Measurements from ENCODE around the gene TARS3.
"Not testable (repeated sequence)": the region's sequence is repeated elsewhere in the genome, so short reads cannot be mapped to it uniquely, and the experiment has no call there.

TARS3 gene

DNA sequence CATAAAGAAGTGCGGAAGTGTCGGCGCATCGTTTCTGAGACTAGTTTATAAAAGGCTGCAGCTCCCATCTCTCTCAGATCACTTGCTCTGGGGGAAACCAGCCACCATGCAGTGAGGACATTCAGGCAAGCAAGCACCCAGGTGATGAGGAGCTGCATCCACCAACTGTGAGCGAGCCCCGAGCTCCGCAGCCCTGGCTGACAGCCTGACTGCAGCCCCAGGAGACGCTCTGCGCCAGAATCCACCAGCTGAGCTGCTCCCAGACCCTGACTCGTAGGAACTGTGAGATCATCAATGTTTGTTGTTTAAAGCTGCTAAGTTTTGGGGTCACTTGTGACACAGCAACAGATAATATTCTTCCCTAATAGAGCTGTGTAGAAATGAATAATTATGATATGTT, 67.1 kb downstream of the TARS3 start:
- DNase-seq (ENCODE audit: low read depth in 1 of 2, low spot score in 1 of 2) = no peak

DNA sequence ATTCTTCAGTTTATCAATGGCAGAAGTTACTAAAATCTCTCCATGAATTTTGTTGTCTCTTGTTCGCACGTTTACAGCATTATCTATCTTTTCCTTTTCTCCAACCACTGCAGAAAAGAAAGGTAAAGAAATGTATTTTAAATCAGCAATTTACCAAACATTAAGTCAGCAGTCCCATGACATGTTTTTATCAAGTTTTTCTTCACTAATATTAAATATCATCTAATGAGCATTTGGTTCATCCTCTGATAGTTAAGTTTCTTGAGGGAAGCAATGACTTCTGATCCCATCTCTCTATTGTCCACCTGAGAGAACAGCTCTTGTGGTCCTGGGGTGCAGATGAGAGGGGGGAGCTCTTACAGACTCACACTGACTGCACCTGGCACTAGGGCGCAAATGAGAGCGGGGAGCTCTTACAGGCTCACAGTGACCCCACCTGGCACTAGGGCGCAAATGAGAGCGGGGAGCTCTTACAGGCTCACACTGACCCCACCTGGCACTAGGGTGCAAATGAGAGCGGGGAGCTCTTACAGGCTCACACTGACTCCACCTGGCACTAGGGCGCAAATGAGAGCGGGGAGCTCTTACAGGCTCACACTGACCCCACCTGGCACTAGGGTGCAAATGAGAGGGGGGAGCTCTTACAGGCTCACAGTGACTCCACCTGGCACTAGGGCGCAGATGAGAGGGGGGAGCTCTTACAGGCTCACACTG, 69.5 kb downstream of the TARS3 start:
- DNase-seq (ENCODE audit: low read depth in 1 of 2, low spot score in 1 of 2) = not testable (repeated sequence)

DNA sequence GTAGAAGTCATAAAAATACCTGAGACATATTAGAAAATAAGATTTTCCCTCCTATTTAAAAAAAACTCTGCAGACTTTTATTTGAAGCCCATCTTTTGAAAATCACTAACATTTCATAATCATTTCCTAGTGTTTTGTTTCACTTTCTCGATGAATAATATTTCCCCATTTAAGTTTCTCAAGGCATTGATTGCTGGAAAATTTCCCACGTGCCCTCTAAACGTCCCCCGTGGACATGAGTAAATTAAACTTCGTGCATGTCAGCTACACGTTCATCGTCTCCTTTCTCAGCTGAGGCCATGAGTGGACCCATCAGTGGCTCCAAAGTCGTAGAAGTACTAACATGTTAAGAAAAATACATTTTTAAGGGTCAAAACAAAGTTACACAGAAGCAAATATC, 70.1 kb downstream of the TARS3 start:
- no peak for DNase-seq (ENCODE audit: low read depth in 1 of 2, low spot score in 1 of 2)

DNA sequence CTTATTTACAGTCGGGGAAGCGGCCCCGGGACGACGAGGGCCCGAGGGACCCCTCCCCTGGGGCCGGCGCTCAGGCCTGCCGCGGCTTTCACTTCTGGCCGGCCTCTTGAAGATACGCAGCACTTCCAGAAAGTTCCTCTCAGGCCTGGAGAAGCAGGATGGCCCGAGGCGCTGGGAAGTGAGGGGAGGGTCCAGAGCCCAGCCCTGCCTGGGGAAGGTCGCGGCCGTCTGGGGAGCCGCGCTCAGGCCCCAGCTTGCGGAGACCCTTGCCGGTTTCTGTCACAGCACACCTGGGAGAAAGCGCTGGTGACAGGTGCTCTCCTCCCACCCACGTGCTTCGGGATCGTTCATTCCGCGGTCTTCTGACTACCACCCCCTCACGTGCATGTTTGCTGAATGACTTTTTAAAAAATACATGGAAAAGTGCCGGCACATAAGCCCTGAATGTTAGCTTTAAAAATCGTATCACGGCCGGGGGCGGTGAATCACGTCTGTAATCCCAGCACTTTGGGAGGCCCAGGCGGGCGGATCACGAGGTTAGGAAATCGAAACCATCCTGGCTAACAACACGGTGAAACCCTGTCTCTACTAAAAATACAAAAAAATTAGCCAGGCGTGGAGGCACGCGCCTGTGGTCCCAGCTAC, 71.4 kb downstream of the TARS3 start:
- DNase-seq (ENCODE audit: low read depth in 1 of 2, low spot score in 1 of 2) = no peak

DNA sequence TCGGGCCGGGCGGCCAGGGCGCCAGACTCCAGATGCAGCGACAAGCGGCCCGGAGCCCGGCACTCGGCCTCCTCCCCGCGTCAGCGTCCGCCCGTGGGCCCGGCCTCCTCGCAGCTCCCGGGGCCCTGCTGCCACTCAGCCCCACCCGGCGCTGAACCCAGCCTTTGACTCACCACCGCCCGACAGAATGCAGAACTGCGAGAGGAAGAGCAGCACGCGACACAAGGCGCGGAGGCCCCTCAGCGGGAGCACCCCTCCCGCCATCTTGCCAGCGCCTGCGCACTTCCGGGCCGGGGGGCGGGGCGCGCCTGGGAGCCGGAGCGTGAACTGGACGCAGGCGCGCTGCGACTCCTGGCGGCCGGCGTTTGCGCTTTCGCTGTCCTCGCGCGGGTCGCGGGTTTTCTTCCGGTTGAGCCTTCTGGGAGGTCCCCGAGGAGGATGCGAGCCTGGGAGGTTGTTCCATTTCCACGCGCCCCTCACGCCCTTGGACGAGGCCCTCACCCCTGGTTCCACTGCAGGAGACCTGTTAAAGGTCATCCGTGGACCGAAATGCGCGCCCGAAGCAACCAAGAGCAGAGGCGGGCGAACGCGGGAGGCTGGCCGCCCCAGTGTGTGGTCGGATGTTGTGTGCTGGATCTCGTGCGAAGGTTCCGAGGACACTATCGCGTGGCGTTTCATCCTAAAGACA, 72.0 kb downstream of the TARS3 start, which contains the start of gene TM2D3:
TSS of gene TM2D3 (minus strand) at position 284 of the 688 bp plus-strand sequence. CDS start at position 264, 20 bp downstream.
- peak; percentile 92 to 95 for DNase-seq (ENCODE audit: low read depth in 1 of 2, low spot score in 1 of 2)

DNA sequence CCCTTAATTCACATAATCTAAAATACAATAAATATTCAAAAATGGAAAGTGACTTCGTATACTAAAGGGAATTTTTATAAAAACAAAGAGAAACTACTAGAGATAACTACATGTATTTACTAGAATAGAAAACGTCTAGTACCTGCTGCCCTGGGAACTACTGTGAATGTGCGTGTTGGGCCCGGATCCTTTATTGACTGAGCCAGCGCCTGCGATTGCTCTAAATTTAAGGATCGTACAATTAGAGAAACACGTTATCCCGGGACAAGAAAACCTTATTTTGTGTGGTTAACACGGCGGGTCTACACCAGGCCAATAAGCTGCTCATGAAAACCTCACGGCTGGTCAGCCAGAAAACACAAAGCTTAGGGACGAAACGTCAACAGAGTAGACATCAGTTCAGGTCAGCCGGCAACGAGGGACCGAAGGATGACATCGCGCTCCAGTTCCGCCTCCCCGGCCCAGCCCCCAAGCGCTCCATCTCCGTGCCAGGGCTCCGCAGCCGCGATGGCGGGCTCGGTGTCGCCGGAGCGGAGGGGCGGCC, 72.6 kb downstream of the TARS3 start:
- no peak for DNase-seq (ENCODE audit: low read depth in 1 of 2, low spot score in 1 of 2)

DNA sequence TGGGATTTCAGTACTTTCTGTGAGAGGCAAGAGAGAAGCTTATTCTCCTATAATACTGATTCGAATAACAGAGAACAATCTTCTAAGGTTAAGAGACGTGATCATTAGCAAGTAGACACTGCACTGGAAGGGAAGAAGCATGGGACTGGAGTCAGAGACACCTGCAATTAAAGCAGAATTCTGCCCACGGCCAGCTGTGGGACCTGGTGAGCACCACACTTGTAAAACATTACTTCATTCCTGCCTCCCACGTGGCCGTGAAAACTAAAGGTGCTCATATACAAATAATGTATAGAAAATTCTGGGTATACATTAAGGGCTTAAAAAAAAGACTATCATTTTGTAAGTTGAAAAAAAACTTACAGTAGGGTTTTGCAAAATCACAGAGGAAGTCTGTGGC, 74.1 kb downstream of the TARS3 start:
- DNase-seq (ENCODE audit: low read depth in 1 of 2, low spot score in 1 of 2) = no peak

DNA sequence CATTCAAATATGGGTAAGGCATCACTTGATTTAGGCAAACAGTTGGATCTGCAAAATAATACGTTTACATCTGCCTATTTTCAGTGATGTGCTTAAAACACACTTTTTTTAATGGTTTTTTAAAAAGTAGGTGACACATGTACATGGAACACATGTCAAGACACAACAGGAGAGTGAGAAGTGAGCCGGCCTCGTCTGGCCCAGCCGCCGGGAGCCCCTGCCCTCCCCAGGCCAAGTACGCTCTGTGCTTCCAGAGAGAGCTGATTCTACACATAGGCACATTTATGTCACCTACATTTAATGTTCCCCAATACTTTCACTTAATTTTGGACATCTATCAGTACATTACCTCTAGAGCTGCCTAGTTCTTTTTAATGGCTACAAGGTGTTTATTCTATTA, 75.9 kb downstream of the TARS3 start:
- DNase-seq (ENCODE audit: low read depth in 1 of 2, low spot score in 1 of 2) = no peak

DNA sequence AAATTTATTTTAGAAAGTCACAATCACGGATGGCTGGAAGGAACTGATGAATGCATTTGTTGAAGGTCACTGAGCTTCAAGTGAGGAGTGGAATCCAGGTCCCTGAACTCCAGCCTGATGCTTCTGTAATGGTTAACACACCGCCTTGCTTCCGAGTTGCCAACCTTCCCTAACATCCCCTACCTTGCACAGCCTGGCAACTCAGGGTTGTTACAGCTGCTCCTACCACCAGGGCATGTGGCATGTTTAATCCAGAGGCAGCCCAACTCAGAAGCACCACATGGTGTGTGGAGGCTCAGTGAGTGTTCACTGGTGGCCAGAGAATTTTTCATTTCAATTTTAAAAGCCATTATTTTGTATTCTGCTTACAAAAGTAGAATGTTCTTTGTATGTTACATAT, 77.0 kb downstream of the TARS3 start:
- DNase-seq (ENCODE audit: low read depth in 1 of 2, low spot score in 1 of 2) = no peak

DNA sequence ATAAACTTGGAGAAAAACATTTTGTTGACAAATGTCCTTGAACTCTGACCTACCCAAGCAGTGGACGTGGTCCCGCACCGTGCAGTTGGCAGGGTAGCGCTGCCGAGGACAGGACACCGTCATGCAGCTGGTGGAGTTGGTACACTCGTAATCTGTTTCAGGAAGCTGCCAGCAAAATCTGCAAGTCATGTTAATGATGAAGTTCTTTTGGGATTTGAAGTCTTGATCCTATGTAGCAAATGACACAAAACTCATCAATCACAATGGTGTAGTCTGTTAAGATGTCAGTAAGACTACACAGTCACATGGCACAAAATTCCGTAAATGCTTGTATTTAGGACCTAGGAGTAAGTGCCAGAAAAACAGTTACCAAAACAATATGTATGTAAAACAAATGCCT, 77.6 kb downstream of the TARS3 start:
- DNase-seq (ENCODE audit: low read depth in 1 of 2, low spot score in 1 of 2) = no peak

DNA sequence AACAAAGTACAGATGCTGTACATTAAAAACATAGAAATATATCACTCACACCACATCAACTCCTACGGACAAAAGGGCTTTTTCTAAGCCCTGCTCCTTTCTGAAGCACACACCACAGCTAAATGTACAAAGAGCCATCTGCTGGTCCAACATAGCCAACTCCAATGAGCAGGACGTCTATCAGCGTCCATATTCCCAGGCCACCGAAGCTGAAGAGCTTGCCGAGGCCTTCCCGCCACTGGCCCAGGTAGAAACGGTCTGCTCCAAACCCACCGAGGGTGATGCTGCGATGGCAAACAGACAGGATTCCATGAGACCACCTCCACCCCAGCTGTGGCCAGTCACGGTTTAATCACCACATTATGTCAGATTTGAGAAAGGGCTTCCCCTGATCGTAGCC, 81.9 kb downstream of the TARS3 start:
- DNase-seq (ENCODE audit: low read depth in 1 of 2, low spot score in 1 of 2) = no peak

DNA sequence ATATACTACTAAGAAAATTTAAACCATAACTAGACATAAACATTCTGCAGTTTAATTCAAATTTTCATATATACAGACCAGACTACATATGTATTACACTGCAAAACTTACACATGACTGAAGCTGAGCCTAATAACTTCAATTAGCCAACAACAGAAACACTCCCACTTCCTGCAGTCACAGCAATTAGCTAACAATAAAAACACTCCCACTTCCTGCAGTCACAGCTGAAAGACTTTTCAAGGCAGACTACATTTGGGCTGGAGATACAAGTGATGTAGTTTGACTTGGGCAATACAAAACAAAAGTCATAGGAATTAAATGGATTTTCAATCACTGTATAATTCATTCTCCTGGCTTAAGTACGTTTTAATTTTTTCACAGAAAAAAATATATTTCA, 82.4 kb downstream of the TARS3 start:
- no peak for DNase-seq (ENCODE audit: low read depth in 1 of 2, low spot score in 1 of 2)

DNA sequence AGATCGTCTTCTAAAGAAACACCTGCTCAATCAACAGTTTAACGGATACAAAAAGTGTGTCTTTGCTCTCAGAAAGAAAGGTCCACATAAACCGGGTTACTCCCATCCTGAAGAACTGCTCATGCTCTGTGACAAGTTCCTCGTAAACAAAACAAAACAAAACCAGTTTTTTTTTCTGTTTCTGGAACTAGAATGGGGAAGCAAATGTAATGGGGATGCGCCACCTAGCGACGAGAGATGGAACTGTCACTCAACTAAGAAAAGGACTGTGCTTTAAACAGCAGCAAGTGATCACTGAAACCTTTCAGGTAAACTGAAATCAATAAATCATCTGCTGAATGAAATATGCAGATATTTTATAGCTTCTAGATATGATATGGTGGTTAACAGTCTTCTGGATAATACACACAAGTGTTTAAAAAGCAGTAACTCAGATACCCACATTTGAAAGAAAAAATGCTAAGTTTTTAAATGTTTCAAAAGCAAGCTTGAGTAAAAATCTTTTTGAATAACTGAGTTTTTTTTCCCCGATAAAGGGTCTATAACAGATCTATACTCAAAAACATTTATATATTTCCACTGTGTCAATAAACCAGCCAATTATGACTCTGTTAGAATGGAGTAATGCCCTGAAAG, 83.0 kb downstream of the TARS3 start:
- peak; percentile 53 to 64 for DNase-seq (ENCODE audit: low read depth in 1 of 2, low spot score in 1 of 2)

DNA sequence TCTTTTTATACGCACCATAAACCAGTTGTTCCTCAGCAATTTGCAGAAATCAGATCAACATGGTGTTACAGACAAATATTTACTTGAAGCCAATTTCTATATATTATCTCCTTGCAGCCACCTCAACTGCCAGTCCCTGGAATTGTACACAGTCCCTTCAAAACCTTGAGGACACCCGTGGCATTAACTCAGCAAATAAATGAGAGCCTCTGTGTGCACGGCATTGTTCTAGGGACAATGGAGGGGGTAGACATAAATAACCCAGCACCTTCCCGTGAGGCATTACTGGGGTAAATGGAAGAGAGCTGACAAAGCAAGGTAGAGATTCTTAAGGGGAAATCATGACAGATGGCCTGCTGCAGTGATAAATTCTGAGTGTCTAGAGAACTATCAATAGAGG, 84.6 kb downstream of the TARS3 start:
- DNase-seq (ENCODE audit: low read depth in 1 of 2, low spot score in 1 of 2) = no peak

DNA sequence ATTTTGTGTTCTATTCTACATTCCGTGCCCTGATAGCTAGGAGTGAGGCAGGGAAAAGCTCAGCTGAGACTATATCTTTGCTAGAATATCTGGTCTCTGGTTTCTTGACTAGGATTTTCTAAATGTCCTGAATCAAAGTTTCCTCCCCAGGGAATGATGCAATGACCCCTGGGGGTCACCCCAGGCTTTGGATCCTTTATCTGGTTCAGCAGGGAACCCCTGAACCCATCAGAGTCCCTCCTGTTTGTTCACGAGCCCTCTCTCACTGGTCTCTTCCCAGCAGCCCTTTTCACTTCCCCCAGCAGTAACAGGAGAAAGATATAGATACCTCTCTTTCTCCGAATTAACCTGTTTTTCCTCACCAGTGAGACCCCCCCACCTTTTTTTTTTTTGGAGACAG, 86.4 kb downstream of the TARS3 start:
- DNase-seq (ENCODE audit: low read depth in 1 of 2, low spot score in 1 of 2) = no peak

DNA sequence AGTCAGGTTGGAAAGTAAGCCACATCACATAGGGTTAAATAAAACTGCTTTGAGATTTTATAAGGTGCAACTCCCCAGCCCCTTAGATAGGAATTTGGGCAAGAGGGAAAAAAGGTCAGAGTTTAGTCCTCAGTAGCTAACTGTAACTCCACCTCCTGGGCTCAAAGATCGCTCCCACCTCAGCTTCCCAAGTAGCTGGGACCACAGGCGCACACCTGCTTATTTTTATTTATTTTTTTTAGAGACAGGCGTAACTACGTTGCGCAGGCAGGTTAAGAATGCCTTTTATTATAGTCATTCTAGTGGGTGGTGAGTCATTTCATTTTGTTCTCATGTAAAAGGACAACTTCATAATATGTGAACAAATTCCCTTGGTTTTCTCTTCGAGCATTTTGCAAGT, 86.8 kb downstream of the TARS3 start:
- no peak for DNase-seq (ENCODE audit: low read depth in 1 of 2, low spot score in 1 of 2)

DNA sequence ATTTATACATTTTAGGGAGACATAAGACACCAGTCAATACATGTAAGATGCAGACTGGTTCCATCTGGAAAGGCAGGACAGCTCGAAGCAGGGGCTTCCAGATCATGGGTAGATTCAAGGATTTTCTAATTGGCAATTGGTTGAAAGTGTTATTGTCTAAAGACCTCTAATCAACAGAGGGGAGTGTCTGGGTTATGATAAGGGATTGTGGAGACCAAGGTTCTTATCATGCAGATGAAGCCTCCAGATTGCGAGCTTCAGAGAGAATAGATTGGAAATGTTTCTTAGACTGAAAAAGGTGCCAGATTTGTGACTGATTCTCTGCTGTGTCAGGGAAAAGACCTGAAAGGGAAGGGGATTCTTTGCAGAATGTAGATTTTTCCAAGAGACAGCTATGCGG, 87.2 kb downstream of the TARS3 start:
- DNase-seq (ENCODE audit: low read depth in 1 of 2, low spot score in 1 of 2) = no peak

DNA sequence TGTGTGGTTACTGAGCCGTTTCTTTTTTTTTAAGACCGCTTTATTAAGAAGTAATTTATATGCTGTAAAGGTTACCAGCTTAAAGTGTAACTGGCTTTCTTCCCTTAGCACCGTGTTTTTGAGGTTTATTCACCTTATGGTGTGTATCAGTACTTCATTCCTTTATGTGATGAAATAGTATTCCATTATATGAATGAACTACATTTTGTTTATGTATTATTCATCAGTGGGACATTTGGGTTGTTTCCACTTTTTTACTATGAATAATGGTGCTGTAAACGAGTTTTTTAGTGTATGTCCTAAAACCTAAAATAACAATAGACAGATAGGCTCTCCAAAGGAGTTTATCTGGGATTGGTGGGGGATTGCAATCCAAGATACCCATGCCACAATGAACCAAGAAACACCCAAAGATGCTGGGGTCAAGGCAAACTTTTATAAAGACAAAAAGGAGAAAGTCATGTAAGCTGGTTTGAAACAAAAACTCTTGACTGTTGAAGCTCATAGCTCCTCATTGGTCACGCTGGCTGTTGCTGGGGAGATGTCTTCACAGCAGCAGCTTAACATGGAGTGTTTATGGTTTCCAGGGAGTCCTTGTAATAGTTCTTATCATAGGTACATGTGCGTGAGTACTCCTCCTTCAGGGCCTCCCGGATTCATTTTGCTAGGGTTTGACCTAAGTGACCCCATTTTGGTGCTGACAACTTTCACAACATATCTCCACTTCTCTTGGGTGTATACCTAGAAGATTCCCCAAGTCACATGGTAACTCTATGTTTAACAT, 88.1 kb downstream of the TARS3 start:
- no peak for DNase-seq (ENCODE audit: low read depth in 1 of 2, low spot score in 1 of 2)

DNA sequence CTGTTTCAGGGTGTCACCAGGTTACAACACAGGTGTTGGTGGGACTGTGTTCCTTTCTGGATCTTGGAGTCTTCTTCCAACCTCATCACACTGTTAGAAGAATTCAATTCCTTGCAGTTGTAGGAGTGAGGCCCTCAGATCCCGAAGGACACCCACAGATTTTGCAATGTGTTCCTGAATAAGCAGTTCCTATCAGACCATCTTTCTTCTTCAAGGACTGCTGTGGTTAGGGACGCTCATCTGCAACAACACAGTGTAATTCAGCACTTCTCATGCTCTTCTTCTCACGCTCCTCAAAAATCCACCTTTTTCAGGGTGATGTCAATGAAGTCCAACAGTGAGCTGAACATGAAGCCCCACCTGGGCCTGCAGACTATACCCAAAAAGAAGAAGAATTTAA, 90.9 kb downstream of the TARS3 start:
- no peak for DNase-seq (ENCODE audit: low read depth in 1 of 2, low spot score in 1 of 2)

DNA sequence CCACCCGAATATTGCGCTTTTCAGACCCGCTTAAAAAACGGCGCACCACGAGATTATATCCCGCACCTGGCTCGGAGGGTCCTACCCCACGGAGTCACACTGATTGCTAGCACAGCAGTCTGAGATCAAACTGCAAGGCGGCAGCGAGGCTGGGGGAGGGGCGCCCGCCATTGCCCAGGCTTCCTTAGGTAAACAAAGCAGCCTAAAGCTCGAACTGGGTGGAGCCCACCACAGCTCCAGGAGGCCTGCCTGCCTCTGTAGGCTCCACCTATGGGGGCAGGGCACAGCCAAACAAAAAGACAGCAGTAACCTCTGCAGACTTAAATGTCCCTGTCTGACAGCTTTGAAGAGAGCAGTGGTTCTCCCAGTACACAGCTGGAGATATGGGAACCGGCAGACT, 97.5 kb downstream of the TARS3 start:
- not testable (repeated sequence) for DNase-seq (ENCODE audit: low read depth in 1 of 2, low spot score in 1 of 2)

DNA sequence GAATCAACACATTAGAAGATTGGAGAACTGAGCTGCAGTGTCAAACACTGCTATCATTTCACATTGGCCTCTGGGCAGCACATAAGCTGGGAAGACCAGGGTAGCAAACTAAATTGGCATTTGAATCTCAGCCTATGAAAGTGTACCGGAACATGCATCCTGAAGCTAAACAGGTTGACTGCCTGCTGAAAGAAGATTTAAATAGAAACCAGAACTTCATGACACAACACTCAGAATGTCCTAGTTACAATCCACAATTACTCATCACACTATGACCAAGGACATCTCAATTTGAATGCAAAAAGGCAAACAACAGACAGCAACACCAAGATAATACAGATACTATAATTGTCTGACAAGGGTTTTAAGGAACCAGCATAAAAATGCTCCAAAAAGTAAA, 98.3 kb downstream of the TARS3 start:
- DNase-seq (ENCODE audit: low read depth in 1 of 2, low spot score in 1 of 2) = no peak

Measured in activated T-helper 1 cell treated with anti-CD3 and anti-CD28 coated beads, Interleukin-2, amount 50 U/mL, for 16 hours (primary cell).